Fibroblast of the aortic adventitia (primary cell): ENCODE measurements around the gene TUBD1. TPM values are rescaled to one million over a fixed set of nuclear protein-coding genes. Genes with fewer than 3 reads are reported as not detected.

Experiments
- DNase-seq: peaks from one replicate; pipeline ENCODE4 v3.0.0-alpha.2; 2010; ENCODE audit warnings: low read depth
- H3K4me3 ChIP-seq: 2 replicates; pipeline ENCODE4 v1.5.1; 2011; ENCODE audit warnings: low read depth, mild to moderate bottlenecking, control low read depth, low read length, moderate library complexity
- total RNA-seq: library from RNA; depleted of rRNA; stranded (reverse); fragments of >200 nt; gene quantifications from 2 replicates; pipeline ENCODE4 v1.2.3, GENCODE V29; 2012; ENCODE audit warnings: low replicate concordance
- TF ChIP-seq, protein P1 (sequence below): IDR thresholded peaks from 2 replicates; pipeline ENCODE4 v1.5.1; 2011; ENCODE audit warnings: mild to moderate bottlenecking, low read length, control low read depth, inconsistent platforms; ENCODE audit not compliant: insufficient read depth

TUBD1 gene
- total RNA-seq, 1 donor = 6.9 TPM

DNA sequence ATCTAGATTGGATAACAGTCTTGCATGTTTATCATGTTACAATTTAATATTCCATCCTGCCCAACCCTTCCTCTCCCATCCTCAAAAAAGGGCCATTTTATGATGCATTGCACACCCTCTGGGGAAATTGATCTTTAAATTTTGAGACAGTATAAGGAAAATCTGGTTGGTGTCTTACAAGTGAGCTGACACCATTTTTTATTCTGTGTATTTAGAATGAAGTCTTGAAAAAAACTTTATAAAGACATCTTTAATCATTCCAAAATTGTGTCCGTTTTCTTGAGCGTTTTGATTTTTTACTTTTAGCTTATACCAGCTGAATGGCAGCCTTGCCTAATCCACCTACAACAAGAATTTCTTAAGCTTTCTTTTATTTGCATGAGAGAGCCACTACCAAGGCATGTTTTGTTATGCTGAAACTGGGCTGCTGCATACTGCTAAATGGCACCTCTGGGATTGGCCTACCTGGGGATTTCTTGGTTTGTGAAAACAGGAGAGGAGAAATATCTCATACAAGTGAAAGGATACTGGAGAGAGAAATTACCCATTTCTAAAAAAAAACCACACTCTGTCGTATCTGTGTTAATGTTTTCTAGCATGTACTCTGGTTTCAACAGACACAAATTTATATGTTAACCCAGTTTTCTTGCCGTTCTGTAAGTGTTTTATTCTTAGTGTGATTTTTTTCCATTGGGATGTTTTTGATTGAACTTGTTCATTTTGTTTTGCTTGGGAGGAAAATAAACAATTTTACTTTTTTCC lies 52.2 kb downstream of the TUBD1 start:
- TF ChIP-seq, protein P1, sequence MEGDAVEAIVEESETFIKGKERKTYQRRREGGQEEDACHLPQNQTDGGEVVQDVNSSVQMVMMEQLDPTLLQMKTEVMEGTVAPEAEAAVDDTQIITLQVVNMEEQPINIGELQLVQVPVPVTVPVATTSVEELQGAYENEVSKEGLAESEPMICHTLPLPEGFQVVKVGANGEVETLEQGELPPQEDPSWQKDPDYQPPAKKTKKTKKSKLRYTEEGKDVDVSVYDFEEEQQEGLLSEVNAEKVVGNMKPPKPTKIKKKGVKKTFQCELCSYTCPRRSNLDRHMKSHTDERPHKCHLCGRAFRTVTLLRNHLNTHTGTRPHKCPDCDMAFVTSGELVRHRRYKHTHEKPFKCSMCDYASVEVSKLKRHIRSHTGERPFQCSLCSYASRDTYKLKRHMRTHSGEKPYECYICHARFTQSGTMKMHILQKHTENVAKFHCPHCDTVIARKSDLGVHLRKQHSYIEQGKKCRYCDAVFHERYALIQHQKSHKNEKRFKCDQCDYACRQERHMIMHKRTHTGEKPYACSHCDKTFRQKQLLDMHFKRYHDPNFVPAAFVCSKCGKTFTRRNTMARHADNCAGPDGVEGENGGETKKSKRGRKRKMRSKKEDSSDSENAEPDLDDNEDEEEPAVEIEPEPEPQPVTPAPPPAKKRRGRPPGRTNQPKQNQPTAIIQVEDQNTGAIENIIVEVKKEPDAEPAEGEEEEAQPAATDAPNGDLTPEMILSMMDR = no peak
- peak; percentile 68 for DNase-seq
- H3K4me3 ChIP-seq = peak overlapping the region; percentile 93

DNA sequence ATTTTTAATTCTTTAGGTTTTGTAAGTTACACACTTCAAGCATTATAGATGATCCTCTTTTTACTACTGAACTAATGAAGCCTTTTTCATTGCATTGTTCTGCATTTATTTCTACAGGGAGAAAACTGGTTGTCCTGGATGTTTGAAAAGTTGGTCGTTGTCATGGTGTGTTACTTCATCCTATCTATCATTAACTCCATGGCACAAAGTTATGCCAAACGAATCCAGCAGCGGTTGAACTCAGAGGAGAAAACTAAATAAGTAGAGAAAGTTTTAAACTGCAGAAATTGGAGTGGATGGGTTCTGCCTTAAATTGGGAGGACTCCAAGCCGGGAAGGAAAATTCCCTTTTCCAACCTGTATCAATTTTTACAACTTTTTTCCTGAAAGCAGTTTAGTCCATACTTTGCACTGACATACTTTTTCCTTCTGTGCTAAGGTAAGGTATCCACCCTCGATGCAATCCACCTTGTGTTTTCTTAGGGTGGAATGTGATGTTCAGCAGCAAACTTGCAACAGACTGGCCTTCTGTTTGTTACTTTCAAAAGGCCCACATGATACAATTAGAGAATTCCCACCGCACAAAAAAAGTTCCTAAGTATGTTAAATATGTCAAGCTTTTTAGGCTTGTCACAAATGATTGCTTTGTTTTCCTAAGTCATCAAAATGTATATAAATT lies 53.0 kb downstream of the TUBD1 start:
- TF ChIP-seq, protein P1 = no peak
- H3K4me3 ChIP-seq = peak overlapping the region; percentile 93
- DNase-seq = peak; percentile 65

- H3K4me3 ChIP-seq = peak overlapping the region; percentile 93
- TF ChIP-seq, protein P1 = no peak
- DNase-seq = peak; percentile 67
Observed at GRCh38 chr17:59838052-59838916, 54.5 kb downstream of the TUBD1 start.

DNA sequence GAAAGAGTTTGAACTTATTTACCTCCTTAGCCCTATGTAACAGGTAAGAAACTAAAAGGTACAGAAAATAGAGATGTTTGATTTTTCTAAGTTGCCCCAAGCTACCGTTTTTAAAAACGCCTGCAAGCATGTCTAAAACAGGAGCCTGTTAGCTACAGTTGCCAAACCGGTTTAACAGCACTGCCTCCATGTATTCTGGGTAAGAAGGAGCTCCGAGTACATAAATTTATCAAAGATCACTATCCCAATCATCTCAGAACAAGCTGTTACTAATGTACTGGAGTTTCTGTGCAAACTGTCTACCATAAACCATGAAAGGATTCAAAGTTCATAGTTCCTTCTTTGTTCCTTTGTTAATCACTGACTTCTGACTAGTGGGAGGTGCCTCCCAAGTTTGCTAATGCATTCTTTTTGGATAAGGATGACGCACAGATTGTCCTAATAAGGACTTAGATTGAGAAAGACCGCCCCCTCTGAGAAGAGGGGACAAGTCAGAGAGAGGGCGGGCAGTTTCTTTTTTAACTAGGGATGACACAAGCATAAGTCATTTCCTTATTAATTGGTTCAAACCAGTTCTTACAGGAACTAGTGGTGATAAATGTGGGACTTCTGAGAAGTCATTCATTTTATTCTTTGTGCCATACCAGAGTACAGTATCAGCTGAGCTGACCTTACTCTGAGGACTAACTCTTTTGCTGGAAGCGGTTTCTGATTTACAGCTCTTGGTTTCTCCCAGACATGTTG lies 55.3 kb downstream of the TUBD1 start:
- peak; percentile 100 for DNase-seq
- TF ChIP-seq, protein P1 = no peak
- H3K4me3 ChIP-seq = peak overlapping the region; percentile 93

- H3K4me3 ChIP-seq = no peak overlapping the region
- TF ChIP-seq, protein P1 = no peak
- DNase-seq = no peak
Observed at GRCh38 chr17:59832883-59833379, 59.8 kb downstream of the TUBD1 start.
